ENCODE measurements around the gene NUDT15. TPM values are rescaled to one million over a fixed set of nuclear protein-coding genes. Genes with fewer than 3 reads are reported as not detected.

Gene NUDT15
- total RNA-seq, 4 donors from 2014 or later = 5.0 to 8.0 (median 5.9) TPM

GRCh38 chr13:48004201-48004600, 33.3 kb upstream of the NUDT15 start:
- intact Hi-C loops (cut with DNase I) = loop anchor here (5.0 kb wide), 1 partner anchor 33 kb away; the partner anchor contains the start of gene NUDT15
- no peak overlapping the region for H3K4me3 ChIP-seq
- H3K36me3 ChIP-seq = no peaks in the 10 kb centered on the region
- H3K27me3 ChIP-seq = no peaks in the 10 kb centered on the region
- 85% methylated on average over 2 of the region's 2 CpGs for WGBS
- H3K4me1 ChIP-seq = peaks cover 13 to 22% (median 21%) of the 10 kb centered on the region in 4 donors
- no peak for DNase-seq (ENCODE audit: extremely low spot score)
- no peak overlapping the region for H3K27ac ChIP-seq (replicated peaks in 1 of 4)
- no peaks in the 10 kb centered on the region for H3K9me3 ChIP-seq
- TF ChIP-seq CTCF (IDR thresholded peaks at IDR 0.05) = no peak

- Histone ChIP-seq H3K36me3 (no peaks in the 10 kb centered on the region), H3K4me1 (peaks cover 3 to 10% (median 9%) of the 10 kb centered on the region in 4 donors), H3K27me3 (no peaks in the 10 kb centered on the region), H3K4me3 (no peak overlapping the region), H3K27ac (replicated peaks in 1 of 4) (no peak overlapping the region), H3K9me3 (no peaks in the 10 kb centered on the region)
- intact Hi-C loops (cut with DNase I) = no loop called here
- TF ChIP-seq POLR2AphosphoS5 (IDR thresholded peaks at IDR 0.05) = no peak
- no peak for TF ChIP-seq CTCF (IDR thresholded peaks at IDR 0.05)
- TF ChIP-seq EP300 (IDR thresholded peaks at IDR 0.05) = no peak
- TF ChIP-seq POLR2A (IDR thresholded peaks at IDR 0.05; ENCODE audit: low read depth) = no peak
- DNase-seq (ENCODE audit: extremely low spot score) = no peak
- WGBS = 62% methylated on average over 1 of the region's 1 CpG
Observed at GRCh38 chr13:48006396-48006795, 31.1 kb upstream of the NUDT15 start.

GRCh38 chr13:48009284-48009683, 28.2 kb upstream of the NUDT15 start:
- 72% methylated on average over 1 of the region's 1 CpG for WGBS
- intact Hi-C loops (cut with DNase I) = no loop called here

GRCh38 chr13:48010698-48011097, 26.8 kb upstream of the NUDT15 start:
- intact Hi-C loops (cut with DNase I) = no loop called here
- Histone ChIP-seq H3K4me3 (no peak overlapping the region), H3K36me3 (no peaks in the 10 kb centered on the region), H3K9me3 (no peaks in the 10 kb centered on the region), H3K4me1 (no peaks in the 10 kb centered on the region), H3K27ac (replicated peaks in 1 of 4) (no peak overlapping the region), H3K27me3 (no peaks in the 10 kb centered on the region)
- TF ChIP-seq POLR2AphosphoS5 (IDR thresholded peaks at IDR 0.05) (no peak), EP300 (IDR thresholded peaks at IDR 0.05) (no peak), CTCF (IDR thresholded peaks at IDR 0.05) (no peak), POLR2A (IDR thresholded peaks at IDR 0.05; ENCODE audit: low read depth) (no peak)
- no peak for DNase-seq (ENCODE audit: extremely low spot score)
- 67% methylated on average over 4 of the region's 4 CpGs for WGBS

More at GRCh38 chr13:48009284-48009683, 28.2 kb upstream of the NUDT15 start:
- H3K4me1 ChIP-seq = no peaks in the 10 kb centered on the region
- no peak overlapping the region for H3K4me3 ChIP-seq
- no peaks in the 10 kb centered on the region for H3K36me3 ChIP-seq
- H3K27ac ChIP-seq (replicated peaks in 1 of 4) = no peak overlapping the region
- H3K9me3 ChIP-seq = no peaks in the 10 kb centered on the region
- DNase-seq (ENCODE audit: extremely low spot score) = no peak
- H3K27me3 ChIP-seq = no peaks in the 10 kb centered on the region
- TF ChIP-seq CTCF (IDR thresholded peaks at IDR 0.05) (no peak), EP300 (IDR thresholded peaks at IDR 0.05) (no peak), POLR2A (IDR thresholded peaks at IDR 0.05; ENCODE audit: low read depth) (no peak), POLR2AphosphoS5 (IDR thresholded peaks at IDR 0.05) (no peak)

- TF ChIP-seq POLR2A (IDR thresholded peaks at IDR 0.05; ENCODE audit: low read depth) (no peak), POLR2AphosphoS5 (IDR thresholded peaks at IDR 0.05) (no peak), CTCF (IDR thresholded peaks at IDR 0.05) (no peak), EP300 (IDR thresholded peaks at IDR 0.05) (no peak)
- 92% methylated on average over 1 of the region's 1 CpG for WGBS
- H3K9me3 ChIP-seq = no peaks in the 10 kb centered on the region
Observed at GRCh38 chr13:48012668-48013067, 24.9 kb upstream of the NUDT15 start.

More at GRCh38 chr13:48012668-48013067, 24.9 kb upstream of the NUDT15 start:
- Histone ChIP-seq H3K27me3 (no peaks in the 10 kb centered on the region), H3K4me1 (no peaks in the 10 kb centered on the region), H3K27ac (replicated peaks in 1 of 4) (no peak overlapping the region), H3K36me3 (no peaks in the 10 kb centered on the region), H3K4me3 (no peak overlapping the region)
- no peak for DNase-seq (ENCODE audit: extremely low spot score)
- intact Hi-C loops (cut with DNase I) = no loop called here

Measured in esophagus muscularis mucosa (tissue), 4 donors.